Nucleus accumbens (tissue), 56 donors: ENCODE data around the gene GJA1.
A peak's percentile ranks its signal among the peaks of the same experiment; 100 is the strongest.
"Not testable (repeated sequence)": the region's sequence is repeated elsewhere in the genome, so short reads cannot be mapped to it uniquely, and the experiment has no call there.

Experiments
- DNase-seq, 56 donors: peaks; one replicate each; lab custom pipeline; 2025; lab: John Stamatoyannopoulos, UW

The GJA1 gene

GRCh38 chr6:121435444-121436069 is at the start of gene GJA1:
GJA1 (plus strand) TSS chr6:121435646; CDS start chr6:121446848, 11,202 bp downstream.
- peak in 16 of 56 donors; percentile 2 to 46 (median 20) for DNase-seq

GRCh38 chr6:121386551-121386950 is 48.9 kb upstream of the GJA1 start:
- DNase-seq: not testable (repeated sequence)

GRCh38 chr6:121389419-121389818 is 46.0 kb upstream of the GJA1 start:
- no peak for DNase-seq

- no peak for DNase-seq
Measured at GRCh38 chr6:121393731-121394505, 41.5 kb upstream of the GJA1 start.

- no peak for DNase-seq
Measured at GRCh38 chr6:121395736-121396135, 39.7 kb upstream of the GJA1 start.

- not testable (repeated sequence) for DNase-seq
Measured at GRCh38 chr6:121397188-121397587, 38.3 kb upstream of the GJA1 start.

- no peak for DNase-seq
Measured at GRCh38 chr6:121398127-121398526, 37.3 kb upstream of the GJA1 start.

- no peak for DNase-seq
Measured at GRCh38 chr6:121399966-121400365, 35.5 kb upstream of the GJA1 start.

GRCh38 chr6:121403964-121404363 is 31.5 kb upstream of the GJA1 start:
- DNase-seq: no peak

- DNase-seq: no peak
Measured at GRCh38 chr6:121405306-121405705, 30.1 kb upstream of the GJA1 start.

- no peak for DNase-seq
Measured at GRCh38 chr6:121408321-121408720, 27.1 kb upstream of the GJA1 start.

- DNase-seq: no peak
Measured at GRCh38 chr6:121413879-121414278, 21.6 kb upstream of the GJA1 start.

GRCh38 chr6:121418346-121418745 is 17.1 kb upstream of the GJA1 start:
- DNase-seq: no peak

GRCh38 chr6:121426686-121427085 is 8.8 kb upstream of the GJA1 start:
- DNase-seq: no peak

- no peak for DNase-seq
Measured at GRCh38 chr6:121428872-121429756, 6.3 kb upstream of the GJA1 start.

GRCh38 chr6:121430514-121431460 is 4.7 kb upstream of the GJA1 start:
- DNase-seq: no peak

- DNase-seq: not testable (repeated sequence)
Measured at GRCh38 chr6:121431776-121432175, 3.7 kb upstream of the GJA1 start.

- DNase-seq: no peak
Measured at GRCh38 chr6:121434037-121434770, 1.2 kb upstream of the GJA1 start.

- no peak for DNase-seq
Measured at GRCh38 chr6:121436274-121436857, 920 bp downstream of the GJA1 start.
